ENCODE results near the gene ENDOV.

Gene ENDOV

GRCh38 chr17:80481284-80482057 is 66.5 kb downstream of the ENDOV start:
- DNase-seq (ENCODE audit: low read depth in 3 of 3, low spot score in 1 of 3) = no peak

DNA sequence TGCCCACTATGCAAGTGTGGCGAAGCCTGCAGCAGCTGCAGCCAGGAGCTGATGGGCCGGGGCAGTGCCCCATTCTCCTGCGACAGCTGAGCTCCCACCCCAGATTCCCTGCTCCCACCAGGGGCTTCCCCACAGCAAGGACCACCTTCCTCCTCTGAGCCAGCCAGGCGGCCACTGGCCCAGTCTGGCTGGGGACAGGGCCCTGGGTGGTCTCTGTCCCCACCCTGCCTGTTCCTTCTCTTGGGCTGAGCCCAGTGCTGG is 67.0 kb downstream of the ENDOV start:
- no peak for DNase-seq (ENCODE audit: low read depth in 3 of 3, low spot score in 1 of 3)

- no peak for DNase-seq (ENCODE audit: low read depth in 3 of 3, low spot score in 1 of 3)
These were observed 67.8 kb downstream of the ENDOV start for GRCh38 chr17:80482555-80483308.

DNA sequence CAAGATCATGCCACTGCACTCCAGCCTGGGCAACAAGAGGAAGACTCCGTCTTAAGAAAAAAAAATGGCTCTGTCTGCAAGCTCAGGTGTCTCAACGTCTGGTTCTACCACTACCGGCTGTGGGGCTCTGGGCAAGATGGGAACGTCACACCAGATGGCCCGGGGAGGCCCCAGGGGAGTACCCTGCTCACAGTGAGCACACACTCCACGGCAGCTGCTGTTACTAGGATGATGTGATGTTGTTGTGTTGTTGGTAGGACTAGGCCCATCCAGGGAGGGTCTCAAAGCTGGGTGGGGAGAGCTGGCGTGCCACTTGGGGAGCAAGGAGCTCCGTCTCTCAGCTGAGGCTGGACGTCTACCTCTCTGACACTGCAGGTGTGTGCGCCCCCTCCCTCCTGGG is 70.9 kb downstream of the ENDOV start:
- no peak for DNase-seq (ENCODE audit: low read depth in 3 of 3, low spot score in 1 of 3)

DNA sequence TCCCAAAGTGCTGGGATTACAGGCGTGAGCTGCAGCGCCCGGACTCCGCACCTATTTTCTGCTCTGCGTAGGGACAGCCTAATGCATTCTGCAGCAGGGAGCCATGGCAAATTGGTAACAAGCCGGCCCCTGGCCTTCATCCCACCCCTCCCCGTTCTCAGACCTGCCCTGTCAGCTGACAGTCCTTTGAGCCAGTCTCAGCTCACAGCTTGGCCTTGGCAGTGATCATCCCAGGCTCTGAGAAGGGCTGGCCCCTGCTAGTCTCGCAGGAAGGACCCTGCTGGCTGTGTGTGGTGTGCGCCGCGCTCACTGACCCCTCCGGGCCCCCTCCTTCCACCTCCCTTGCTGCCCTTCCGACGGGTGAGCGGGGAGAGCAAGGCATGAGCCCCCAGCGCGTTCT is 71.7 kb downstream of the ENDOV start:
- DNase-seq (ENCODE audit: low read depth in 3 of 3, low spot score in 1 of 3) = no peak

DNA sequence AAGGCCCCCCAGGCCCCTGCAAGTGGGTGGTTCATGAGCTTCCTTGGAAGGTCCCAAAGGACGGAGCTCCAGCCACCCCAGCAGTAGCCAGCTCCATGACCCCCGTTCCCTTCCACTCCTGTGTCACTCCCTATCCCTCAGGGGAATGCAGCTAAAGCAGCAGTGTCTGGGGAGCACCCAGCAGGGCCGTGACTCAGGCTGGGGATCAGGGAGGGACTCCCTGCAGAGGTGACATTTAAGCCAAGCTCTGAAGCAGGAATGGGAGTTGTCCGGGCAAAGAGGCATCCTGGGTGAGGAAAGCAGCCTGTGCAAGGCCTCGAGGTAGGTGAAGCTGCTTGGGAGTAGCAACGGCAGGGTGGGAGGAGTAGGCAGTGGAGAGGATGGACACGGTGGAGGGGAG is 72.5 kb downstream of the ENDOV start:
- DNase-seq (ENCODE audit: low read depth in 3 of 3, low spot score in 1 of 3) = no peak
